ENCODE data around the gene RIPK1.

DNA sequence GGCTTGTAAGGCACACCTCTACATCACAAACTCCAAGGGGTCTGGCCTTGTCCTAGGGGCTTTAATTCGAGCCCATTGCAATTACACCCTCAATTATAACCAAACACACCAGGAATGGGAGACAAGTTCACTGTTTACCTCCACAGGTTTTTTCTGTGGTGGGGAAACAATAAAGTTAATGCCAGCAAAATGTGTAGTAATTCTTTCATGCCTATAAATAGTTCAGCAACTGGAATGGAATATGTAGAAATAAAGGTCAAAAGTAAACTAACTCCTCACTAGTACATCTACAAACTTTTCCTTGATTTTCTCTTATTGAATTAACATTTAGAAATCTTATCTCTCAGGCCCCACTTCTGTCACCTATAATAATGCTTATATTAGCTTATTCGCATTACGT is 27.1 kb upstream of the RIPK1 start:
- TF ChIP-seq, protein P1, sequence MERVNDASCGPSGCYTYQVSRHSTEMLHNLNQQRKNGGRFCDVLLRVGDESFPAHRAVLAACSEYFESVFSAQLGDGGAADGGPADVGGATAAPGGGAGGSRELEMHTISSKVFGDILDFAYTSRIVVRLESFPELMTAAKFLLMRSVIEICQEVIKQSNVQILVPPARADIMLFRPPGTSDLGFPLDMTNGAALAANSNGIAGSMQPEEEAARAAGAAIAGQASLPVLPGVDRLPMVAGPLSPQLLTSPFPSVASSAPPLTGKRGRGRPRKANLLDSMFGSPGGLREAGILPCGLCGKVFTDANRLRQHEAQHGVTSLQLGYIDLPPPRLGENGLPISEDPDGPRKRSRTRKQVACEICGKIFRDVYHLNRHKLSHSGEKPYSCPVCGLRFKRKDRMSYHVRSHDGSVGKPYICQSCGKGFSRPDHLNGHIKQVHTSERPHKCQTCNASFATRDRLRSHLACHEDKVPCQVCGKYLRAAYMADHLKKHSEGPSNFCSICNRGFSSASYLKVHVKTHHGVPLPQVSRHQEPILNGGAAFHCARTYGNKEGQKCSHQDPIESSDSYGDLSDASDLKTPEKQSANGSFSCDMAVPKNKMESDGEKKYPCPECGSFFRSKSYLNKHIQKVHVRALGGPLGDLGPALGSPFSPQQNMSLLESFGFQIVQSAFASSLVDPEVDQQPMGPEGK (CRISPR knock-in tag; IDR thresholded peaks at IDR 0.05; ENCODE audit: borderline replicate concordance) = no peak
- TF ChIP-seq, protein P2, sequence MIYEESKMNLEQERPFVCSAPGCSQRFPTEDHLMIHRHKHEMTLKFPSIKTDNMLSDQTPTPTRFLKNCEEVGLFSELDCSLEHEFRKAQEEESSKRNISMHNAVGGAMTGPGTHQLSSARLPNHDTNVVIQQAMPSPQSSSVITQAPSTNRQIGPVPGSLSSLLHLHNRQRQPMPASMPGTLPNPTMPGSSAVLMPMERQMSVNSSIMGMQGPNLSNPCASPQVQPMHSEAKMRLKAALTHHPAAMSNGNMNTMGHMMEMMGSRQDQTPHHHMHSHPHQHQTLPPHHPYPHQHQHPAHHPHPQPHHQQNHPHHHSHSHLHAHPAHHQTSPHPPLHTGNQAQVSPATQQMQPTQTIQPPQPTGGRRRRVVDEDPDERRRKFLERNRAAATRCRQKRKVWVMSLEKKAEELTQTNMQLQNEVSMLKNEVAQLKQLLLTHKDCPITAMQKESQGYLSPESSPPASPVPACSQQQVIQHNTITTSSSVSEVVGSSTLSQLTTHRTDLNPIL (CRISPR knock-in tag; IDR thresholded peaks at IDR 0.05; ENCODE audit: low read depth) = no peak
- TF ChIP-seq ISL1 (CRISPR knock-in tag; IDR thresholded peaks at IDR 0.05) (no peak), TSHZ2 (CRISPR knock-in tag; IDR thresholded peaks at IDR 0.05) (no peak), ZFP3 (CRISPR knock-in tag; IDR thresholded peaks at IDR 0.05) (no peak), TCF4 (CRISPR knock-in tag; IDR thresholded peaks at IDR 0.05; ENCODE audit: borderline replicate concordance) (no peak), ARNTL (CRISPR knock-in tag; IDR thresholded peaks at IDR 0.05; ENCODE audit: borderline replicate concordance, low read depth) (no peak), ZFP30 (CRISPR knock-in tag; IDR thresholded peaks at IDR 0.05) (no peak), ESRRG (CRISPR knock-in tag; IDR thresholded peaks at IDR 0.05) (no peak), RARB (CRISPR knock-in tag; IDR thresholded peaks at IDR 0.05) (no peak), TOX (CRISPR knock-in tag; IDR thresholded peaks at IDR 0.05; ENCODE audit: borderline replicate concordance) (no peak)
